GM21447 (cell line): ENCODE measurements around the gene ZBTB2.

Experiments
- ATAC-seq: cut with Tn5 transposase; IDR thresholded peaks from one replicate; pipeline ENCODE4 v1.9.1; 2021; ENCODE audit not compliant: unreplicated experiment

Gene ZBTB2

GRCh38 chr6:151391471-151392413, at the start of gene ZBTB2:
Gene ZBTB2, minus strand, starts transcription at chr6:151391559. Its CDS starts 17,922 bp downstream, at chr6:151373637.
- peak; percentile 16 for ATAC-seq

DNA sequence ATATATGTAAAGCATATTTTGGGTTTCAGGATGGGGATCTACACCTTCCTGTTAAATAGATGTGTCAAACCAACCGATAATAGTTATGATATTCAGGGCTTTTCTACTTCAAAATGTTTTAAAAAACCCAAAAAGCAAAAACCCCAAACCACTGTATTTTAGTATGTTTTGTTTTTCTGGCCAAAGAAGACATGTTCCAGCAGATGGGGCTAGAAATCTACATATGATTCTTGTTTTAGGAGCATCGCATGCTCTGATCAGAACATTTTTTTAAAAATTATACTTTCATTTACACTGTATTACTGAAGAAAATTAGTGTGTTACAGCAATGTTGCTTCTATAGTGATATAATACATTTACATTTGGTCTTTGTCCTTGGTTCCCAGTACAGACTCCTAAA, 49.6 kb upstream of the ZBTB2 start:
- peak; percentile 36 for ATAC-seq

DNA sequence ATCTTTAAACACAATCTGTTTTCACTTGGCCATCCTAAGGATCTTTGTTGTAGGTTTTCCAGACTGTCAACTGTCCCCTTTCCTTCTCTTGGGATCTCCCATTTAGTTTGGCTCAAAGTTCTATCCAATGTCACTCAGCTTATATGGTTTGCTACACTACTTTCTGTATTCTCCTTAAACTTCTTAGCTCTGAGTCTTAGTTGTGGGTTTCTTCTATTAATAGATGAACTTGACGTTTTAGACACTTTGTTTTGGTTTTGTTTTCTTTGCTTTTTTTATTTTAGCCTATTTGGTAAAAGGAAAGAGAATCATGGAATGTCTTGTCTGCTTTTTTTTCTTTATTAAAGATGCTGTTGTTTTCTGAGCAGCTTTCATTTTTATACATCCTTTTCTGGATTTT, 49.1 kb upstream of the ZBTB2 start:
- peak; percentile 58 for ATAC-seq

DNA sequence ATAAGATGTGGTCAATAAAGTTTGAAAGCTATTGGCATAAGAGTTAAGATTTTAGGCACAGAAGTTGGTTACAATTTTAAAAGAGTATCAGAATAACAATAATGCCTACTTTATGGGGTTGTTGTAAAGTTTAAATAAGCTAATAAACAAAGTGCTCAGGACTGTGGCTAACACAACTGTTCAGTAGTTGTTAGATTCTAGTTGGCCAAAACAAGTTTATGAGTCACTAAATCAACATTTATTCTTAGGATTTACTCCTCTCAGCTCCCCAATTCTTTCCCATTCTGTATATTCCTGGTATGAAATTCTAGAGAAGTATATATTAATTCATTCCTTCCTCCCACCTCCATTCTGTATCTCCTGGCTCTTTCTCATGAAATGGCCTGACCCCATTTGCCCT, 46.0 kb upstream of the ZBTB2 start:
- no peak for ATAC-seq

DNA sequence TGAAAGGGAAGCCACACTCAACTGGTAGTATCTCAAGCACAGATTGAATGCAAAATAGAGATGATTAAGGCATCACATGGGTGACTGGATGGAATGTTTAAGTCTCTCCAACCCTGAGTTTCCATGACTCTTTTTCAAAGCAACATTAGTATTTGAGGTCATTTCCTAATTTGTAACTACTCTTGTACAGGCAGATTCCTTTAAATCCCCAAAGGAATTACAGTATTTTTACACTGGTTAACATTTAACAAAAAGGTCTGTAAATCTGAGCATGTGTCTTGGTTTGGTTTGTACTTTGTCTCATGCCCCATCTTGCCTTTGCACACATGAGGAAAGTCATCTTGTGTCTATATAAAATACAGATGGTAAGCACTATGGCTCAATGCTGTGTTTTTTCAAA, 45.4 kb upstream of the ZBTB2 start:
- no peak for ATAC-seq

- ATAC-seq, result no peak
Measured at GRCh38 chr6:151436300-151436699, 44.9 kb upstream of the ZBTB2 start.

DNA sequence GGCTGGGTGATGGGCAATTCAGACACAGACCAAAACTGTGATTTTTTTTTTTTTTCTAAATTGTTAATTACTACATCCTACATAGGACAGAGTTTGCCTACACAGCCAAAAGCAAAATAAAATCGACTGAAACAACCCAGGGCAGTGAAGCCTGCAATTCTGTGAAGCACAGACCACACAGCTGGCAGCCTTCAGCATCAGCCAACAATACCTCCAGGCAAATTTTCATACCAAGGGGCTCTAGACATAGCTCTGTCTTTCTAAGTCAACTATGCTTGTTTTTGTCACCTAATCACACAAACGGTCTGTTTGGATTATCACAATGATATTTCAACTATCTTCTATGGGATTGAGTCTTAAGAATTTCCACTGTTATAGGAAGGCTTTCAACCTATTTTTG, 43.0 kb upstream of the ZBTB2 start:
- peak; percentile 51 for ATAC-seq

DNA sequence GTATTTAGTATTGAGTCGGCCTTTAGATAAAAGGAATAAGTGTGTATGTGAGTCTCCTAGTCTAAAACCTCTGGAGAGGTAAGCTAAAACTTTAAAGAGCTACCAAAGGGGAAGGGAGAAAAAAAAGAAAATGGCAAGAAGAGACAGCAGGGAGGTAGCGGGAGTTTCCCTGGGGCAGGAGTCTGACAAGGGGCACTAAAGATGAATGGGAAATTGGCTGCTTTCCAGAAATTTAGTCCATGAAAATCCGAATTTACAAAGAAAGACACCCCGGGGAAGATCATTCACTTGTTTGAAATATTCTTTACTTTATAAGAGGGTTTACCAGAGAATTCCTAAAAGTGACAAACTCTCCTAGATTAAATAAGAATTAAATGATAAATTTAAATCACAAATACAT, 41.3 kb upstream of the ZBTB2 start:
- no peak for ATAC-seq

DNA sequence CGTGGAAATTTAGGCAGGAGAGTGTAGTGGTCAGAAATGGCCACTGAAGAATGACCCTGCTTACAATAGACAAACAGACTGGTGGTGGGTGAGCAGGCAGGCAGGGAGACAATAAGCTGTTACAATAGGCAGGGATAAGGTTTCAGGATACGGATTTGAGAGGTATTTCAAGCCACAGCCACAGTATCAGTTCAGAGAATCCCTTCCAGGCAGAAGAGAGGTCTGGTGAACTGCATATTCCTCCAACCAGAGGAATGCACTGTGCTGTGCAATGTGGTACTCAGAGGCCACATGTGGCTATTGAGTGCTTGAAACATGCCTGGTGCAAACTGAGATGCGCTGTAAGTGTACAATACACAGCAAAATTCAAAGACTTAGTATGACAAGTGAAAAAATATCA, 40.0 kb upstream of the ZBTB2 start:
- no peak for ATAC-seq

- no peak for ATAC-seq
Measured at GRCh38 chr6:151430886-151431285, 39.5 kb upstream of the ZBTB2 start.

DNA sequence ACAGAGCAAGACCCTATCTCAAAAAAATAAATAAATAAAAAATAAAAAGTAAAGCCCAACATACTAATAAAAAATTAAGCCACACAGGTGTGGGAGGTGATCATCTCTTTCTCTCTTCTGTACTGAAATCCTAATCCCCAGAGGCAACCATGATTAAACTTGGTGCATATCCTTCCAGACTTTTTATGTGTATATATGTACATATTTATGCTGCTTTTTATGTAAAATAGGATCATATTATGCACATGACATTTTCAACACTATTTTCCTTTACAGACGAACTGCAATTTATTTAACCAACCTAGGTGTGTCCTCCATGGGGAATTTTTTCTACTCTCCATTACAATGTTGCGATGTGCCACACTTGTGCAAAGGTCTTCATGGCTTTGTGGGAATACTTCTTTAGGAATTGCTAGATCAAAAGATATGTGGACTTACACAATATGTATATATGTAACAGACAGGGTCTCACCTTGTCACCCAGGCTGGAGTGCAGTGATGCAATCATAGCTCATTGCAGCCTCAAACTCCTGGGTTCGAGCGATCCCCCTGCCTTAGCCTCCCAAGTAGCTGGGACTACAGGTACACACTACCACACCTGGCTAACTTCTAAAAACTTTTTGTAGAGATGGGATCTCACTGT, 36.9 kb upstream of the ZBTB2 start:
- ATAC-seq, result no peak

GRCh38 chr6:151425561-151425960, 34.2 kb upstream of the ZBTB2 start:
- ATAC-seq, result no peak

- no peak for ATAC-seq
Measured at GRCh38 chr6:151422981-151423380, 31.6 kb upstream of the ZBTB2 start.

DNA sequence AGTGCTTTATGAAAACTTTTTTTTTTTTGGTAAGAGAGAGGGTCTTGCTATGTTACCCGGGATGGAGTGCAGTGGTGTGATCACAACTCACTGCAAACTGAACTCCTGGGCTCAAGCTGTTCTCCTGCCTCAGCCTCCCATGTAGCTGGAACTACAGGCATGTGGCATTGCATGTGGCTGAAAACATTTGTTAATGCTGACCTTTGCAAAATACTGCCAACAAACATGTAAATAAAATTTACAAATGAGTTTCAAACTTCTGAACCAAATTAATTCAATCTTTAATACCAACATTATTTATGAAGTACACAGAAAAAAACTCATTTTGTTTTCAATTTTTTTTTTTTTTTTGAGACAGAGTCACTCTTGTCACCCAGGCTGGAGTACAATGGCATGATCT, 26.1 kb upstream of the ZBTB2 start:
- no peak for ATAC-seq

DNA sequence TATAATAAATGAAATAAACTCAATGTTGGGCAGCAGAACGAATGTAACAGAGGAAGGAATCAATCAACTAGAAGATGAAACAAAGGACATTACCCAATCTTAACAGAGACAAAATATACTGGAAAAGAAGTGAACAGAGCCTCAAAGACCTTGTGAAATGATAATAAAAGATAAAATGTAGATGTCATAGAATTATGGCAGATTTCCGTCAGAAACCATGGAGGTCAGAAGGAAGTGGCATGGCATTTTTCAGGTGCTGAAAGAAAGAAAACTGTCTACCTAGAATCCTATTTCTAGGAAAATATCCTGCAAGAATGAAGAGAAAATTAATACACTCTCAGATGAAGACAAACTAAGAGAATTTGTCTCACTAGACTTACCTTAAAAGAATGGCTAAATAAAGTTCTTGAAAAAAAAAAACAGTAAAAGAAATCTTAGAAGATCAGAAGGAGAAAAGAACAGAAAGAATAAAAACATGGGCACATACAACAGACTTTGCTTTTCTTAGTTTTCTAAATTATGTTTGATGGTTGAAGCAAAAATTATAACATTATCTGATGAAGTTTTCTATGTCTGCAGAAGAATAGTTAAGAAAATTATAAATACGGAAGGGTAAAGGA, 23.4 kb upstream of the ZBTB2 start:
- ATAC-seq, result no peak

DNA sequence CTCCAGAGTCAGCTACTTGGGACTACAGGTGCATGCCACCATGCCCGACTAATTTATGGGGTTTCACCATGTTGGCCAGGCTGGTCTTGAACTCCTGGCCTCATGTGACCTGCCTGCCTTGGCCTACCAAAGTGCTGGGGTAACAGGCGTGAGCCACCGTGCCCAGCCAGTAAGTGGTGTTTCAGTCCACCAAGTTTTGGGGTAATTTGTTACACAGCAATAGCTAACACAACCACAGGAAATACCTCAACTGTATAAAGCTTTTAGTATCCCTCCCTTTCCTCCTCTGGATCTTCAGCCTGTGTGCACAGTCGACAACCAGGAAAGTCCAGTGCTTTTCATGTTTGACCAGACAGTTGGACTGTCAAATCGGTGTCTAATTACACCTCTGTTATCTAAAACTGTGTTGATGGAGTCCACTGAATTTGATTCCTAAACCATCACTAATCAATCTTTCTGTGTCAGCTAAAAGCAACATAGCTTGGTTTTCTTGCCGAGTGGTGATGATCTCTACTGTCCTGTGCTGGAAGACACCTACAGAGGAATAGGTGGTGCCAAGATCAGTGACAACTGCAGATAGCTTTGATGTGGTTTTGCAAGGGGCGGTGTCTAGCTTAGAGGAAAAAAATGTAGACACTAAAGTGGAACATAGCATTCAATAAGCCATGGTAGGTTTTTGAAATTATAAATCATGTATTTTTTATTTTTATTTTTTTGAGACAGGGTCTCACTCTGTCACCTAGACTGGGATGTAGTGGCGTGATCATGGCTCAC, 22.2 kb upstream of the ZBTB2 start:
- ATAC-seq, result no peak

DNA sequence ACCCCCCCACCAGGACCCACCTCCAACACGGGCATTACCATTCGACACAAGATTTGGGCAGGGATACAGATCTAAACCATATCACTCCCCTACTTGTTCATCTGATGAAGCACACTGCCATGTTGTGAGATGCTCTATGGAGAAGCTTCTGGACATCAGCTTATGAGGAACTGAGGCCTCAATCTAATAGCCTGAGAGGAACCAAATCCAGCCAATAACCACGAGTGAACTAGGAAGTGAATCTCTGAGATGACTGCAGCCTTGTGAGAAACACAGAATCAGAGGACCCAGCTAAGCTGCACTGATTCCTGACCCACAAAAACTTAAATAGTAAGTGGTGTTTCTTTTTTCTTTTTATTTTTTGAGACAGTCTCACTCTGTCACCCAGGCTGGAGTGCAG, 21.6 kb upstream of the ZBTB2 start:
- no peak for ATAC-seq

- ATAC-seq, result no peak
Measured at GRCh38 chr6:151409679-151410078, 18.3 kb upstream of the ZBTB2 start.

DNA sequence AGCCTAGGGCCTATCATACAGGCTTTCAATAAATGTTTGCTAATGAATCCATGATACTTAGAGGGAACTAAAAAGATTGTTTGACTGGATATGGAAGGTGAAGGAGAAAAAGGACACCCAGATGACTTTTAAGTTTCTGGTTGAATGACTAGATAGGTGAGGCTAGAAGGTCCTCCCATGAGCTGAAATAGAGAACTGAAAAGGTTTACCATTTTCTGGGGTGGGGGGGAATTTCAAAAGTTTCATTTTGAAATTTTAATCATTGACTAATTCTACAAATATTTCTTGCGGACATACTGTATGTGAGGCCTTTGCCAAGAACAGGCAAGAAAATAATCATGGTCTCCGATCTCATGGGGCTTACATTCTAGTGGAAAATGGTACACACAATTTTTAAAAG, 17.9 kb upstream of the ZBTB2 start:
- ATAC-seq, result peak; percentile 68

DNA sequence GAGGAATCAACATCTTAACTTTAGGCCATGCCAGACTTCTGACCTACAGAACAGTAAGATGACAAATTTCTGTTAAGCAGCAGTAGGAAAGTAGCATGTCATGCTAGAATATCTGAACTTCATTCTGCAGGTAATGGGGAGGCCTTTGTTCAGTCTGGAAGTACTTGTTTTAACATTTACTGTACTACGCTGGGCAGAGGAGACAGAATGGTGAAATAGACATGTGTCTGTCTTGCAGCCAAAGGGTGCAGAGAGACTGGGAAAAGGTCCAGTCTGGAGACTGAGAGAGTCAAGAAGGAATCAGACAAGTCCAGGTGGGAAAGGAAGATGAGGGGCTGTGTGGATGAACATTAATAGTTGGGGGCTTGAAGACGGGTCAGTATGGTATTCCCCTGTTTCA, 17.5 kb upstream of the ZBTB2 start:
- ATAC-seq, result no peak

- no peak for ATAC-seq
Measured at GRCh38 chr6:151403919-151404308, 12.6 kb upstream of the ZBTB2 start.
